NCI-H2227 (cell line): ENCODE measurements around the gene GAN.
A peak's percentile ranks its signal among the peaks of the same experiment; 100 is the strongest.
"Not testable (repeated sequence)": the region's sequence is repeated elsewhere in the genome, so short reads cannot be mapped to it uniquely, and the experiment has no call there.

Source experiments
- DNase-seq: peaks from one replicate; lab custom pipeline; 2025; ENCODE audit not compliant: unreplicated experiment; lab: John Stamatoyannopoulos, UW

GAN gene

GRCh38 chr16:81397058-81397878 is 82.5 kb downstream of the GAN start:
- DNase-seq, result no peak

GRCh38 chr16:81397879-81398520 is 83.2 kb downstream of the GAN start:
- no peak for DNase-seq

- no peak for DNase-seq
Measured at GRCh38 chr16:81399909-81400308, 85.1 kb downstream of the GAN start.

GRCh38 chr16:81401035-81401950 is 86.5 kb downstream of the GAN start:
- DNase-seq, result peak; percentile 8

- no peak for DNase-seq
Measured at GRCh38 chr16:81403208-81403600, 88.4 kb downstream of the GAN start.

GRCh38 chr16:81403601-81404391 is 89.0 kb downstream of the GAN start:
- DNase-seq, result peak; percentile 83

GRCh38 chr16:81405002-81405401 is 90.2 kb downstream of the GAN start:
- DNase-seq, result not testable (repeated sequence)

- DNase-seq, result no peak
Measured at GRCh38 chr16:81405702-81406113, 90.9 kb downstream of the GAN start.

- no peak for DNase-seq
Measured at GRCh38 chr16:81408409-81408950, 93.7 kb downstream of the GAN start.

GRCh38 chr16:81409016-81409556 is 94.3 kb downstream of the GAN start:
- no peak for DNase-seq

- no peak for DNase-seq
Measured at GRCh38 chr16:81410643-81411293, 96.0 kb downstream of the GAN start.

- DNase-seq, result no peak
Measured at GRCh38 chr16:81413245-81413990, 98.7 kb downstream of the GAN start.

- peak; percentile 63 for DNase-seq
Measured at GRCh38 chr16:81415751-81416150, 101.0 kb downstream of the GAN start.

- no peak for DNase-seq
Measured at GRCh38 chr16:81416749-81417148, 102.0 kb downstream of the GAN start.

- DNase-seq, result no peak
Measured at GRCh38 chr16:81417210-81417609, 102.4 kb downstream of the GAN start.

GRCh38 chr16:81419806-81420205 is 105.0 kb downstream of the GAN start:
- DNase-seq, result no peak

- DNase-seq, result no peak
Measured at GRCh38 chr16:81421126-81421525, 106.4 kb downstream of the GAN start.

- DNase-seq, result no peak
Measured at GRCh38 chr16:81421536-81421935, 106.8 kb downstream of the GAN start.

GRCh38 chr16:81422153-81422552 is 107.4 kb downstream of the GAN start:
- not testable (repeated sequence) for DNase-seq
